B cell (primary cell): Measurements from ENCODE around the gene CTNNA3. TPM values are rescaled to one million over a fixed set of nuclear protein-coding genes. Genes with fewer than 3 reads are reported as not detected.

Source experiments
- ATAC-seq: fragments of 200-7000 bp; cut with Tn5 transposase; one replicate; pipeline ENCODE4 v1.10.0; 2021; ENCODE audit warnings: low read depth, mild to moderate bottlenecking, moderate number of reproducible peaks, moderate library complexity
- CTCF ChIA-PET: fragments of 350-600 bp; sonication (Branson Sonifier 250); formaldehyde crosslinking; loops from one replicate; lab custom pipeline; 2021; ENCODE audit warnings: antibody characterized with exemption, inconsistent platforms; lab: Charles Lee
- POLR2A ChIA-PET: fragments of 350-600 bp; sonication (Branson Sonifier 250); formaldehyde crosslinking; loops from one replicate; lab custom pipeline; 2021; ENCODE audit warnings: antibody characterized with exemption; lab: Charles Lee
- DNase-seq: peaks from one replicate; pipeline ENCODE4 v3.0.0; 2013
- H2AFZ ChIP-seq: 2 replicates; pipeline ENCODE4 v1.6.1; 2012; ENCODE audit warnings: mild to moderate bottlenecking, low read depth, low read length; ENCODE audit not compliant: insufficient read depth, poor library complexity, severe bottlenecking
- H3K27ac ChIP-seq, 2 donors: 1 replicate in 1 of 2; 2 replicates in 1 of 2; pipeline ENCODE4 v1.5.1; 2012 to 2013; ENCODE audit warnings: low read length in 2 of 2, mild to moderate bottlenecking in 2 of 2, moderate library complexity in 1 of 2
- H3K27me3 ChIP-seq, 4 experiments: fragments of 200-600 bp in 1 of 4; sonication (generic) in 1 of 4; replicated peaks in 1 of 4; 1 replicate in 2 of 4; 2 replicates in 2 of 4; pipeline versions ENCODE4 v1.6.1 to v1.7.0; 2013 to 2016; ENCODE audit warnings: low read length in 3 of 4, mild to moderate bottlenecking in 2 of 4, mixed read lengths in 1 of 4, moderate library complexity in 1 of 4; ENCODE audit not compliant: insufficient read depth in 4 of 4, control insufficient read depth in 3 of 4; ENCODE audit errors: control extremely low read depth in 1 of 4
- H3K36me3 ChIP-seq, 2 experiments: replicated peaks in 1 of 2; 1 replicate in 1 of 2; 2 replicates in 1 of 2; pipeline versions ENCODE4 v1.6.1 to v1.7.1; 2013; ENCODE audit warnings: low read length in 1 of 2; ENCODE audit not compliant: insufficient read depth in 2 of 2, control insufficient read depth in 1 of 2; ENCODE audit errors: control extremely low read depth in 1 of 2, extremely low read depth in 1 of 2
- H3K4me1 ChIP-seq, 2 donors: fragments of 200-600 bp in 1 of 2; sonication (generic) in 1 of 2; 1 replicate in 1 of 2; 2 replicates in 1 of 2; pipeline versions ENCODE4 v1.5.1 to v1.6.1; 2013 to 2017; ENCODE audit warnings: low read length in 2 of 2; ENCODE audit not compliant: control insufficient read depth in 2 of 2, insufficient read depth in 2 of 2
- H3K4me2 ChIP-seq: replicated peaks from 2 replicates; pipeline ENCODE3; 2012; ENCODE audit warnings: mild to moderate bottlenecking, low read depth, low read length; ENCODE audit not compliant: poor library complexity, severe bottlenecking
- H3K4me3 ChIP-seq, 5 experiments: fragments of 200-600 bp in 1 of 5; sonication (generic) in 1 of 5; 1 replicate in 3 of 5; 2 replicates in 2 of 5; pipeline versions ENCODE4 v1.5.1 to v1.7.0; 2011 to 2016; ENCODE audit warnings: low read length in 4 of 5, mild to moderate bottlenecking in 4 of 5, low read depth in 2 of 5, control low read depth in 1 of 5, moderate library complexity in 1 of 5; ENCODE audit not compliant: insufficient read depth in 1 of 5; ENCODE audit errors: control extremely low read depth in 1 of 5, extremely low read depth in 1 of 5
- H3K79me2 ChIP-seq: fragments of 200-600 bp; sonication (generic); one replicate; pipeline ENCODE4 v1.6.0; 2016; ENCODE audit warnings: low read length; ENCODE audit not compliant: control insufficient read depth, insufficient read depth
- H3K9ac ChIP-seq: fragments of 200-600 bp; sonication (generic); 2 replicates; pipeline ENCODE4 v1.6.1; 2017; ENCODE audit warnings: mild to moderate bottlenecking, low read length, moderate library complexity
- H3K9me3 ChIP-seq, 3 donors: one replicate each; pipeline versions ENCODE4 v1.6.1 to v1.7.1; 2013; ENCODE audit warnings: low read length in 2 of 3; ENCODE audit not compliant: control insufficient read depth in 2 of 3, insufficient read depth in 1 of 3; ENCODE audit errors: control extremely low read depth in 1 of 3
- H4K20me1 ChIP-seq: 2 replicates; pipeline ENCODE4 v1.6.0; 2012; ENCODE audit warnings: mild to moderate bottlenecking, low read length; ENCODE audit not compliant: insufficient read depth, control insufficient read depth, poor library complexity, severe bottlenecking
- H3K27ac Mint-ChIP-seq: one replicate; pipeline ENCODE4 v1.8.0; 2021; ENCODE audit warnings: mixed read lengths
- H3K27me3 Mint-ChIP-seq: one replicate; pipeline ENCODE4 v1.8.0; 2021; ENCODE audit warnings: mixed read lengths
- H3K4me1 Mint-ChIP-seq: one replicate; pipeline ENCODE4 v1.8.0; 2021; ENCODE audit warnings: mixed read lengths
- H3K4me3 Mint-ChIP-seq: one replicate; pipeline ENCODE4 v1.8.0; 2021; ENCODE audit warnings: mixed read lengths
- H3K9me3 Mint-ChIP-seq: one replicate; pipeline ENCODE4 v1.8.0; 2022; ENCODE audit warnings: mixed read lengths; ENCODE audit not compliant: insufficient read depth
- CTCF ChIP-seq: fragments of 200-600 bp; IDR thresholded peaks from one replicate; pipeline ENCODE4 v1.8.0; 2022; ENCODE audit warnings: antibody characterized with exemption, mild to moderate bottlenecking
- EZH2 ChIP-seq: IDR thresholded peaks from 2 replicates; pipeline ENCODE4 v1.6.1; 2012; ENCODE audit warnings: borderline replicate concordance, low read depth, mild to moderate bottlenecking, moderate library complexity, low read length; ENCODE audit not compliant: insufficient read depth, poor library complexity, severe bottlenecking
- WGBS: methylation state at CpG from one replicate; pipeline ENCODE4 v1.1.5; 2013; ENCODE audit warnings: missing lambda C conversion rate; ENCODE audit not compliant: insufficient coverage; 5-methylcytosine and 5-hydroxymethylcytosine counted together
- intact Hi-C: fragments of 100-400 bp; cut with micrococcal nuclease; formaldehyde crosslinking; loops from one replicate; pipeline ENCODE4 v1.10.0; 2022
- polyA plus RNA-seq: library from polyadenylated mRNA; depleted of rRNA; stranded (reverse); fragments of >200 nt; gene quantifications from 2 replicates; pipeline ENCODE4 v1.2.3, GENCODE V29; 2012
- total RNA-seq, 2 donors: library from RNA; stranded (reverse); fragments of 120-200 nt in 1 of 2; gene quantifications; 1 replicate in 1 of 2; 2 replicates in 1 of 2; pipeline versions ENCODE4 v1.2.3 to v1.2.4, GENCODE V29; 2013 to 2022

Gene CTNNA3
- total and polyA plus RNA-seq, 2 donors (not counting 1 experiment from before 2014, with no cell fraction given): 0.01 TPM; not detected in 1

- Histone ChIP-seq H3K4me2 (no peak overlapping the region), H3K4me3 (no peak overlapping the region), H3K79me2 (no peaks in the 10 kb centered on the region), H4K20me1 (no peaks in the 10 kb centered on the region), H2AFZ (no peak overlapping the region), H3K9ac (no peak overlapping the region), H3K36me3 (no peaks in the 10 kb centered on the region), H3K4me1 (no peaks in the 10 kb centered on the region), H3K27ac (no peak overlapping the region), H3K9me3 (peaks cover 0 to 4% (median 0%) of the 10 kb centered on the region in 3 donors), H3K27me3 (no peaks in the 10 kb centered on the region)
- DNase-seq (no peak), ATAC-seq (no peak)
- Mint-ChIP-seq H3K9me3 (no peaks in the 10 kb centered on the region), H3K27ac (no peak overlapping the region), H3K27me3 (no peaks in the 10 kb centered on the region), H3K4me1 (no peaks in the 10 kb centered on the region), H3K4me3 (no peak overlapping the region)
- TF ChIP-seq EZH2 (no peak), CTCF (no peak)
- ChIA-PET POLR2A (no interaction called here), CTCF (no interaction called here)
- intact Hi-C loops: no loop called here
- no CpG with 5 or more reads among the region's 3 CpGs for WGBS
These were observed 646.0 kb downstream of the CTNNA3 start for GRCh38 chr10:67049988-67050387.

GRCh38 chr10:67046507-67046906 is 649.5 kb downstream of the CTNNA3 start:
- no peaks in the 10 kb centered on the region for H3K9me3 Mint-ChIP-seq
- Histone ChIP-seq H3K4me3 (no peak overlapping the region), H3K4me2 (no peak overlapping the region), H3K27ac (no peak overlapping the region), H3K36me3 (no peaks in the 10 kb centered on the region), H3K9ac (no peak overlapping the region), H2AFZ (no peak overlapping the region), H3K9me3 (peaks cover 0 to 4% (median 0%) of the 10 kb centered on the region in 3 donors), H4K20me1 (no peaks in the 10 kb centered on the region), H3K4me1 (no peaks in the 10 kb centered on the region), H3K27me3 (no peaks in the 10 kb centered on the region), H3K79me2 (no peaks in the 10 kb centered on the region)
- ATAC-seq (no peak), DNase-seq (no peak)
- ChIA-PET POLR2A (no interaction called here), CTCF (no interaction called here)
- no CpG with 5 or more reads among the region's 3 CpGs for WGBS
- no peaks in the 10 kb centered on the region for H3K4me1 Mint-ChIP-seq
- intact Hi-C loops: no loop called here
- H3K27ac Mint-ChIP-seq: no peak overlapping the region
- TF ChIP-seq CTCF (no peak), EZH2 (no peak)
- H3K4me3 Mint-ChIP-seq: no peak overlapping the region
- no peaks in the 10 kb centered on the region for H3K27me3 Mint-ChIP-seq
